Breast epithelium (tissue), 4 donors: ENCODE results near the gene APOL6. TPM values are rescaled to one million over a fixed set of nuclear protein-coding genes. Genes with fewer than 3 reads are reported as not detected.

Source experiments
- DNase-seq, 2 donors: peaks; one replicate each; pipeline ENCODE4 v3.0.0-alpha.2; 2019; ENCODE audit warnings: low spot score in 2 of 2
- H3K27ac ChIP-seq, 2 donors: fragments of 200-600 bp; sonication (generic) in 1 of 2; one replicate each; pipeline ENCODE4 v1.5.1; 2016 to 2019; ENCODE audit warnings: mild to moderate bottlenecking in 1 of 2
- H3K27me3 ChIP-seq, 2 donors: fragments of 200-600 bp; sonication (generic) in 1 of 2; one replicate each; pipeline versions ENCODE4 v1.5.1 to v1.6.0; 2017 to 2019; ENCODE audit warnings: control low read depth in 1 of 2, mild to moderate bottlenecking in 1 of 2
- H3K36me3 ChIP-seq: fragments of 200-600 bp; one replicate; pipeline ENCODE4 v1.5.1; 2019
- H3K4me1 ChIP-seq, 2 donors: fragments of 200-600 bp; sonication (generic); one replicate each; pipeline ENCODE4 v1.5.1; 2016 to 2019; ENCODE audit warnings: control low read depth in 1 of 2
- H3K4me3 ChIP-seq, 3 donors: fragments of 200-600 bp; sonication (generic); 1 replicate in 2 of 3; 2 replicates in 1 of 3; pipeline ENCODE4 v1.5.1; 2016 to 2019; ENCODE audit warnings: mild to moderate bottlenecking in 3 of 3, moderate library complexity in 2 of 3
- H3K9me3 ChIP-seq, 2 donors: fragments of 200-600 bp; sonication (generic) in 1 of 2; one replicate each; pipeline ENCODE4 v1.5.1; 2016 to 2019; ENCODE audit warnings: control low read depth in 1 of 2
- CTCF ChIP-seq, 3 donors: fragments of 450-650 bp; IDR thresholded peaks; one replicate each; pipeline ENCODE4 v1.5.1; 2016 to 2017; ENCODE audit warnings: antibody characterized with exemption in 3 of 3, mild to moderate bottlenecking in 3 of 3, moderate library complexity in 3 of 3
- POLR2A ChIP-seq: fragments of 450-650 bp; IDR thresholded peaks from one replicate; pipeline ENCODE4 v1.6.1; 2016; ENCODE audit warnings: antibody characterized with exemption, mild to moderate bottlenecking, moderate library complexity
- POLR2AphosphoS5 ChIP-seq, 3 donors: sonication (generic); formaldehyde crosslinking; IDR thresholded peaks; one replicate each; pipeline ENCODE4 v1.6.1; 2017; ENCODE audit warnings: antibody characterized with exemption in 3 of 3
- intact Hi-C: fragments of 100-400 bp; cut with DNase I; formaldehyde crosslinking; loops from one replicate; pipeline ENCODE4 v1.15.1; 2023; ENCODE audit warnings: low total_unique reads
- total RNA-seq, 3 donors: library from RNA; depleted of rRNA; stranded (reverse); fragments of >200 nt; gene quantifications; one replicate each; pipeline ENCODE4 v1.1.0, GENCODE V29; 2016

Gene APOL6
- total RNA-seq, 3 donors from 2014 or later, result 21.2 to 59.7 (median 25.6) TPM

DNA sequence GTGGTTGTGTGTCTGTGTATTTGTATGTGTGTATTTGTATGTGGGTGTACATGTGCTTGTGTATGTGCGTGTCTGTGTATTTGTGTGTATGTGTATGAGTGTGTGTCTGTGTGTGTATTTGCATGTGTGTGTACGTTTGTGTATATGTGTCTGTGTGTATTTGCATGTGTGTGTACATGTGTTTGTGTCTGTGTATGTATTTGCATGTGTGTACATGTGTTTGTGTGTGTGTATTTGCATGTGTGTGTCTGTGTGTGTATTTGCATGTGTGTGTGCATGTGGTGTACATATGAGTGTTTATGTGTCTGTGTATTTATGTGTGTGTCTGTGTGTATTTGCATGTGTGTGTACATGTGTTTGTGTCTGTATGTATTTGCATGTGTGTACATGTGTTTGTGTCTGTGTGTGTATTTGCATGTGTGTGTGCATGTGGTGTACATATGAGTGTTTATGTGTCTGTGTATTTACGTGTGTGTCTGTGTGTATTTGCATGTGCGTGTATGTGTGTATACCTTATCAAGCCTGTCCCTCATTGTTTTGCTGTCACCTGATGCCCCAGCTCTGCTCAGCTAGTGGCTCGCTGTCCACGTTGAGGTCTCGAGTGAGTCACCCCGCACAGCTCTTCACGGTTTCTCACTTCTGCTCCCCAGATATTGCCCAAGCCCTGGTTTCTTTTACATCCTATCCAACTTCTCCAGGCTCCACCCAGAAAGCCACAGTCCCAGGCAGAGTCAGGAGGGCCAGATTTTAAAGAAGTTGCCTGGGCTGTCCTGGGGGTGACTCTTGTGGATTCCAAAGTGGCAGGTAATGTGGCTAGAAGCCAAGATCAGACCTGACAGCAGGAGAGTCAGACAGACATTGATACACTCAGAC lies 46.3 kb upstream of the APOL6 start:
- intact Hi-C loops, result no loop called here
- Histone ChIP-seq H3K36me3 (no peaks in the 10 kb centered on the region), H3K27ac (no peak overlapping the region), H3K4me1 (no peaks in the 10 kb centered on the region), H3K9me3 (no peaks in the 10 kb centered on the region), H3K4me3 (no peak overlapping the region), H3K27me3 (no peaks in the 10 kb centered on the region)
- DNase-seq, result peak in 1 of 2 donors; percentile 50
- TF ChIP-seq POLR2A (no peak), CTCF (IDR thresholded peaks at IDR 0.05) (no peak), POLR2AphosphoS5 (IDR thresholded peaks at IDR 0.05) (no peak)

DNA sequence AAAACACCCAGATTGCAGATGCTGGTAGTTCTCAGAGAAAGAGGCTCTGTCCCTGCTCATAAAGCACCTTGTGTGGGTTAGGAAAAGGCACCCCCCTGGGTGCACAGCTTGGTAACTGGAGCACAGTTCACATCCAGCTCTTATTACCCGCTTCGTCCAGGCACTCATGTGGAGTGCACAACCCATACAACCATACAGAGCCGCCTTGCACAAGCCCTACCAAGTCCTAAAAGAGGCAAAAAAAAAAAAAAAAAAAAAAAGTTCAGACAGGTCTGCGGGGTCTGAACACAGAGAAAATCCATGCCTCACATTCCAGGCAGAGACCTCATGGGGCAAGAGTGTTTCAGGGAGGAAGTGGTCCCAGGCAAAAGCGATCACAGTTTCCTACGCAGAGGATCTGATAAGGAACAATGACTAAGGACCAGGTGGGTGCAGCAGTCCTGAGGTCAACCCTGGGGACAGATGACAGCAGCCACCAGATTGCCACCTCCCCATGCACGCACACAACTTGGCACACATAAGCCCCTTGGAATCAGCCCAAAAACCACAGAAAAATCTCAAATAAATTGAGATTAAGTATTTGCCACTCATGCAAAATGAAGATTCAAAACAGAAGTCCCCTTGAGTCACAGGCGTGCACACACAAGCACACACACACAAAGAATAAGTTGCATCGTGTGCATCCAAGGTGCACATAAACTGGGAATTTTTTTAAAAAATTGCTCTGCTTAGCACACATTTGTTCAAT lies 43.5 kb upstream of the APOL6 start:
- Histone ChIP-seq H3K4me1 (no peaks in the 10 kb centered on the region), H3K9me3 (no peaks in the 10 kb centered on the region), H3K27ac (no peak overlapping the region), H3K4me3 (no peak overlapping the region), H3K36me3 (no peaks in the 10 kb centered on the region), H3K27me3 (no peaks in the 10 kb centered on the region)
- DNase-seq, result no peak
- intact Hi-C loops, result no loop called here
- TF ChIP-seq POLR2A (no peak), CTCF (IDR thresholded peaks at IDR 0.05) (no peak), POLR2AphosphoS5 (IDR thresholded peaks at IDR 0.05) (no peak)

GRCh38 chr22:35605369-35605680 lies 42.9 kb upstream of the APOL6 start:
- no peak for DNase-seq
- no peak overlapping the region for H3K27ac ChIP-seq
- no peaks in the 10 kb centered on the region for H3K27me3 ChIP-seq
- no peaks in the 10 kb centered on the region for H3K9me3 ChIP-seq
- no peak overlapping the region for H3K4me3 ChIP-seq
- TF ChIP-seq CTCF (IDR thresholded peaks at IDR 0.05) (no peak), POLR2AphosphoS5 (IDR thresholded peaks at IDR 0.05) (no peak), POLR2A (no peak)
- intact Hi-C loops, result no loop called here
- no peaks in the 10 kb centered on the region for H3K4me1 ChIP-seq
- no peaks in the 10 kb centered on the region for H3K36me3 ChIP-seq

- DNase-seq, result no peak
- Histone ChIP-seq H3K9me3 (no peaks in the 10 kb centered on the region), H3K4me1 (no peaks in the 10 kb centered on the region), H3K4me3 (no peak overlapping the region), H3K27ac (no peak overlapping the region), H3K27me3 (no peaks in the 10 kb centered on the region), H3K36me3 (no peaks in the 10 kb centered on the region)
- no peak for TF ChIP-seq CTCF (IDR thresholded peaks at IDR 0.05)
- no peak for TF ChIP-seq POLR2A
- no peak for TF ChIP-seq POLR2AphosphoS5 (IDR thresholded peaks at IDR 0.05)
- intact Hi-C loops, result no loop called here
These were observed 42.3 kb upstream of the APOL6 start for GRCh38 chr22:35605851-35606481.

DNA sequence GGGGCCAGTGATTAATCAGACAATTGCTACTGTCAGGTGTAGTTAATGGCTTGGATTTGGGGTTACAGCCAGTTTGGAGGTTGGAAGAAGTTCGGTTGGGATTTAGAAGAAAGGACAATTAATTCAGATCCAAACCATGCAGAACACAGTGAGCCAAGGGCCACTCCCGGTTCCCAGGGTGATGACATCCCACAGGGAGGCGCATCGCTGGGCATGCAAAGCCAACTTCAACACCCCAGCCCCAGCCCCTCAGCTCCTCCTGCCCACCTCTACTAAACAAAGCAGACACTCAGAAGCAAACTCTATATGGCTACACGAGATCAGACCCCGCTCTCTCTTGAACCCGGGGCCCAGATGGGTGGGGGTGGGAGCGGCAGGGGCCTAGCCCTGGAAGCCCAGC lies 41.3 kb upstream of the APOL6 start:
- H3K9me3 ChIP-seq, result no peaks in the 10 kb centered on the region
- H3K27ac ChIP-seq, result no peak overlapping the region
- no peak for TF ChIP-seq CTCF (IDR thresholded peaks at IDR 0.05)
- no peak for DNase-seq
- intact Hi-C loops, result no loop called here
- no peaks in the 10 kb centered on the region for H3K4me1 ChIP-seq
- H3K4me3 ChIP-seq, result no peak overlapping the region
- no peaks in the 10 kb centered on the region for H3K36me3 ChIP-seq
- H3K27me3 ChIP-seq, result no peaks in the 10 kb centered on the region
